Endothelial cell of umbilical vein (primary cell): Measurements from ENCODE around the gene PEX5L. TPM values are rescaled to one million over a fixed set of nuclear protein-coding genes. Genes with fewer than 3 reads are reported as not detected.

Experiments used
- BruUV-seq: library from RNA; stranded (reverse); fragments of 400-500 nt; replicated peaks from 2 replicates; lab custom pipeline; 2021; lab: Mats Ljungman, UMichigan
- CTCF ChIA-PET: fragments of 300-600, 350-600 bp; sonication (Branson Sonifier 250); formaldehyde crosslinking; loops from one replicate; lab custom pipeline; 2021; ENCODE audit warnings: antibody characterized with exemption, inconsistent platforms; lab: Charles Lee
- POLR2A ChIA-PET: fragments of 300-600, 350-600 bp; sonication (Branson Sonifier 250); formaldehyde crosslinking; loops from one replicate; lab custom pipeline; 2021; ENCODE audit warnings: antibody characterized with exemption, inconsistent platforms; lab: Charles Lee
- DNase-seq: peaks from one replicate; pipeline ENCODE4 v3.0.0-alpha.2; 2011; ENCODE audit warnings: low read depth, low spot score
- FAIRE-seq: peaks from 2 replicates; lab custom pipeline; 2011; peaks lifted over from hg19 to GRCh38; lab: Jason Lieb, UNC
- H2AFZ ChIP-seq: 2 replicates; pipeline ENCODE4 v1.6.0; 2012; ENCODE audit warnings: low read depth, low read length, control low read depth, inconsistent platforms
- H3K27ac ChIP-seq: 2 replicates; pipeline ENCODE4 v1.5.1; 2011; ENCODE audit warnings: low read depth, mild to moderate bottlenecking, control low read depth, low read length, moderate library complexity; ENCODE audit not compliant: insufficient read depth
- H3K27me3 ChIP-seq, 2 experiments: 2 replicates each; pipeline versions ENCODE4 v1.6.0 to v1.6.1; 2011; ENCODE audit warnings: low read length in 2 of 2, mixed read lengths in 1 of 2; ENCODE audit not compliant: control insufficient read depth in 2 of 2, insufficient read depth in 2 of 2
- H3K36me3 ChIP-seq, 2 experiments: 2 replicates in 1 of 2; 3 replicates in 1 of 2; pipeline ENCODE4 v1.5.1; 2011; ENCODE audit warnings: low read length in 2 of 2, mild to moderate bottlenecking in 1 of 2, moderate library complexity in 1 of 2; ENCODE audit not compliant: control insufficient read depth in 2 of 2, insufficient read depth in 2 of 2; ENCODE audit errors: extremely low read depth in 1 of 2
- H3K4me1 ChIP-seq: 3 replicates; pipeline ENCODE4 v1.5.1; 2011; ENCODE audit warnings: mild to moderate bottlenecking, low read length; ENCODE audit not compliant: control insufficient read depth, insufficient read depth; ENCODE audit errors: extremely low read depth
- H3K4me2 ChIP-seq: 2 replicates; pipeline ENCODE4 v1.6.1; 2011; ENCODE audit warnings: low read length, control low read depth, mixed read lengths; ENCODE audit not compliant: insufficient read depth
- H3K4me3 ChIP-seq, 3 experiments: fragments of 200-600 bp in 1 of 3; sonication (generic), shearing (Covaris generic) in 1 of 3; replicated peaks in 1 of 3; 2 replicates each; pipeline ENCODE4 v1.5.1; 2011 to 2016; ENCODE audit warnings: control low read depth in 3 of 3, low read length in 3 of 3, mild to moderate bottlenecking in 2 of 3, inconsistent platforms in 1 of 3, low read depth in 1 of 3, moderate library complexity in 1 of 3; ENCODE audit not compliant: insufficient read depth in 1 of 3
- H3K79me2 ChIP-seq: 2 replicates; pipeline ENCODE4 v1.6.0; 2012; ENCODE audit warnings: low read length, inconsistent platforms; ENCODE audit not compliant: control insufficient read depth, insufficient read depth
- H3K9ac ChIP-seq: replicated peaks from 2 replicates; pipeline ENCODE3; 2011; ENCODE audit warnings: low read length, control low read depth; ENCODE audit not compliant: insufficient read depth; ENCODE audit errors: extremely low read depth
- H3K9me1 ChIP-seq: replicated peaks from 3 replicates; pipeline ENCODE4 v1.6.0; 2011; ENCODE audit warnings: mild to moderate bottlenecking, low read length; ENCODE audit not compliant: control insufficient read depth, insufficient read depth; ENCODE audit errors: extremely low read depth
- H3K9me3 ChIP-seq: replicated peaks from 2 replicates; pipeline ENCODE4 v1.5.1; 2012; ENCODE audit warnings: low read length, inconsistent platforms; ENCODE audit not compliant: control insufficient read depth, insufficient read depth
- H4K20me1 ChIP-seq: replicated peaks from 2 replicates; pipeline ENCODE3; 2011; ENCODE audit warnings: mild to moderate bottlenecking, low read length; ENCODE audit not compliant: control insufficient read depth, insufficient read depth; ENCODE audit errors: extremely low read depth
- CTCF ChIP-seq, 2 donors: IDR thresholded peaks; 1 replicate in 1 of 2; 2 replicates in 1 of 2; pipeline ENCODE4 v1.5.1; 2011; ENCODE audit warnings: low read length in 2 of 2, mild to moderate bottlenecking in 2 of 2, moderate library complexity in 2 of 2, control low read depth in 1 of 2, inconsistent platforms in 1 of 2, low read depth in 1 of 2; ENCODE audit not compliant: insufficient read depth in 1 of 2; ENCODE audit errors: extremely low read depth in 1 of 2
- EZH2 ChIP-seq: IDR thresholded peaks from 2 replicates; pipeline ENCODE4 v1.6.1; 2012; ENCODE audit warnings: borderline replicate concordance, low read depth, mild to moderate bottlenecking, moderate library complexity, low read length, inconsistent platforms; ENCODE audit not compliant: severe bottlenecking
- FOS ChIP-seq: IDR thresholded peaks from 2 replicates; pipeline ENCODE4 v1.6.1; 2011; ENCODE audit warnings: mild to moderate bottlenecking, low read length, moderate library complexity, borderline replicate concordance; ENCODE audit not compliant: insufficient read depth
- GATA2 ChIP-seq: IDR thresholded peaks from 2 replicates; pipeline ENCODE4 v1.7.0; 2011; ENCODE audit warnings: low read depth, mild to moderate bottlenecking, moderate library complexity, mixed read lengths, low read length; ENCODE audit not compliant: insufficient read length, insufficient read depth
- JUN ChIP-seq: IDR thresholded peaks from 2 replicates; pipeline ENCODE4 v1.6.1; 2011; ENCODE audit warnings: borderline replicate concordance, low read depth; ENCODE audit not compliant: insufficient read length, insufficient read depth
- MAX ChIP-seq: IDR thresholded peaks from 2 replicates; pipeline ENCODE4 v1.6.1; 2011; ENCODE audit not compliant: insufficient read depth, insufficient read length
- MYC ChIP-seq: IDR thresholded peaks from one replicate; pipeline ENCODE4 v1.6.1; 2011; ENCODE audit warnings: mild to moderate bottlenecking, low read depth, low read length
- POLR2A ChIP-seq: IDR thresholded peaks from 2 replicates; pipeline ENCODE4 v1.6.1; 2012; ENCODE audit warnings: low read depth, mild to moderate bottlenecking, control low read depth, low read length
- dilution Hi-C: fragments of 300-500 bp; cut with MboI; formaldehyde crosslinking; loops from one replicate; pipeline ENCODE4 v1.15.0; 2019; ENCODE audit warnings: low sequenced_read_pairs; ENCODE audit not compliant: extremely low pct_ligation_motif_present
- intact Hi-C: fragments of 100-400 bp; cut with micrococcal nuclease; formaldehyde crosslinking; loops from one replicate; pipeline ENCODE4 v1.10.0; 2022
- polyA plus RNA-seq, 4 experiments: library from polyadenylated mRNA; depleted of rRNA in 3 of 4; stranded (reverse) in 3 of 4; unstranded in 1 of 4; fragments of >200 nt; gene quantifications; 2 replicates each; pipeline versions ENCODE4 v1.2.1 to v1.2.3, GENCODE V29; 2011 to 2012; ENCODE audit warnings: missing spikeins in 1 of 4
- total RNA-seq: library from RNA; stranded (reverse); gene quantifications from 2 replicates; pipeline ENCODE4 v1.2.3, GENCODE V29; 2021

Gene PEX5L
- total and polyA plus RNA-seq, 2 donors (not counting 3 experiments of a cell fraction or from before 2014, with no cell fraction given), result not detected

DNA sequence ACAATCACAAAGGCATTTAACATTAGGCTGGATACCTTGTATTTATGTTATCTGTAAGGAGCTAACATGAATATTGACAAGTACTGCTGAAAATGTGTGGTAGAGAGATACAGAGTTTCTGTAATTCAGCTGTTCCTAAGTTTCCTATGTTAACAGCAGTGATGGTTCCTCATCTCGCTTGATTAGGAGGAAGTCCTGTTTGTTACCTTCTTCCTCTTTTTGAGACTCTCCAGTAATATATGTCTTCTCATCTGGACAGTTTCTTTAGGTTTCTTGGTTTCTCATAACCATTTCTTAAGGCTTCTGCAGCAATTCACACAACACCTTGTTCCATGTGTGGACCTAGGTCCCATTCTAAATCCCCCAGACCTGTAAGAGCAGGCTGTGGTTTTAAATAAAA, 11.4 kb upstream of the PEX5L start:
- no peaks in the 10 kb centered on the region for H3K27me3 ChIP-seq
- H3K4me1 ChIP-seq, result no peaks in the 10 kb centered on the region
- no peaks in the 10 kb centered on the region for H3K9me1 ChIP-seq
- DNase-seq (no peak), FAIRE-seq (no peak)
- no peaks in the 10 kb centered on the region for H3K36me3 ChIP-seq
- H3K9me3 ChIP-seq, result no peaks in the 10 kb centered on the region
- no TSS peak for BruUV-seq
- intact Hi-C loops, result no loop called here
- no peak overlapping the region for H3K9ac ChIP-seq
- no peak overlapping the region for H3K4me3 ChIP-seq
- no peaks in the 10 kb centered on the region for H4K20me1 ChIP-seq
- no peak overlapping the region for H3K27ac ChIP-seq
- dilution Hi-C loops, result no loop called here
- H2AFZ ChIP-seq, result no peak overlapping the region
- no peak for TF ChIP-seq JUN
- ChIA-PET CTCF (no interaction called here), POLR2A (no interaction called here)
- H3K79me2 ChIP-seq, result no peaks in the 10 kb centered on the region
- no peak overlapping the region for H3K4me2 ChIP-seq

DNA sequence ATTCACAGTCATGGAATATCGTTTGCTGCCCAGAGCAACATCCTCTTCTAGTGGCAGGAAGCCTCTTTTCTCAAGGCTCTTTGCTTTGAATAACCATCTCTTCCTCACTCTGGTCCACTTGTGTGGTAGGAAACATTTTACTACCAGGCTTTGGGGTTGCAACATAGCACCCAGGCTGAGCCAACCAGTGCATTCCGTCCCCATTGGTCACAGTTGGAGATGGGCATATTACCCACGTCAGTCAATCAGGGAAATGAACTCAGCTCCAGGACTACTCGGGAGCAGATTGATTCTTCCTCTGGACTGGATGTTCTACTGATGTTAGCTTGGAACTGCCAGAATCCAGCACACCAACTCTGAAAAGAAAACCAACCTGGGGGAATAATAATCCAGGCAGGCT, 4.2 kb upstream of the PEX5L start:
- H2AFZ ChIP-seq, result no peak overlapping the region
- no peaks in the 10 kb centered on the region for H3K9me1 ChIP-seq
- no peak overlapping the region for H3K9ac ChIP-seq
- H3K79me2 ChIP-seq, result no peaks in the 10 kb centered on the region
- POLR2A ChIA-PET, result no interaction called here
- no peak overlapping the region for H3K4me3 ChIP-seq
- dilution Hi-C loops (no loop called here), intact Hi-C loops (no loop called here)
- H4K20me1 ChIP-seq, result no peaks in the 10 kb centered on the region
- DNase-seq (no peak), FAIRE-seq (no peak)
- H3K36me3 ChIP-seq, result no peaks in the 10 kb centered on the region
- H3K9me3 ChIP-seq, result no peaks in the 10 kb centered on the region
- BruUV-seq, result no TSS peak
- H3K4me1 ChIP-seq, result peaks cover 3% of the 10 kb centered on the region
- H3K27me3 ChIP-seq, result peaks cover 3 to 13% of the 10 kb centered on the region in 2 experiments
- CTCF ChIA-PET, result no interaction called here
- H3K27ac ChIP-seq, result no peak overlapping the region
- TF ChIP-seq POLR2A, result no peak
- TF ChIP-seq EZH2, result no peak
- no peak for TF ChIP-seq FOS
- TF ChIP-seq GATA2, result no peak
- TF ChIP-seq CTCF (IDR thresholded peaks at IDR 0.05; ENCODE audit: extremely low read depth in 1 of 2, insufficient read depth in 1 of 2, low read depth in 1 of 2, low read length in 2 of 2), result no peak
- TF ChIP-seq MAX, result no peak
- TF ChIP-seq MYC, result no peak
- H3K4me2 ChIP-seq, result no peak overlapping the region
